Loucy (cell line): ENCODE data around the gene C1orf141.

ENCODE experiments used
- H2AFZ ChIP-seq: fragments of 200-600 bp; sonication (generic); 2 replicates; pipeline ENCODE4 v1.6.0; 2016; ENCODE audit warnings: antibody characterized with exemption, mild to moderate bottlenecking, low read length, moderate library complexity
- H3F3A ChIP-seq: fragments of 200-600 bp; 2 replicates; pipeline ENCODE4 v1.6.0; 2016; ENCODE audit warnings: antibody characterized with exemption, low read depth, mild to moderate bottlenecking
- H3K27me3 ChIP-seq: fragments of 200-600 bp; sonication (generic); 2 replicates; pipeline ENCODE4 v1.6.1; 2014; ENCODE audit warnings: low read length, mild to moderate bottlenecking; ENCODE audit not compliant: insufficient read depth, poor library complexity, severe bottlenecking
- H3K36me3 ChIP-seq: fragments of 200-600 bp; sonication (generic); 2 replicates; pipeline ENCODE4 v1.6.1; 2016; ENCODE audit warnings: low read length; ENCODE audit not compliant: insufficient read depth
- H3K4me1 ChIP-seq: fragments of 200-600 bp; sonication (generic); 2 replicates; pipeline ENCODE4 v1.5.1; 2014; ENCODE audit warnings: low read length, mild to moderate bottlenecking; ENCODE audit not compliant: insufficient read depth, poor library complexity, severe bottlenecking
- H3K4me2 ChIP-seq: fragments of 200-600 bp; sonication (generic); 2 replicates; pipeline ENCODE4 v1.6.0; 2014; ENCODE audit warnings: antibody characterized with exemption, low read length, low read depth, mild to moderate bottlenecking; ENCODE audit not compliant: poor library complexity, severe bottlenecking
- H3K4me3 ChIP-seq: fragments of 200-600 bp; sonication (generic); 2 replicates; pipeline ENCODE4 v1.5.1; 2014; ENCODE audit warnings: low read length, mild to moderate bottlenecking, mixed read lengths; ENCODE audit not compliant: poor library complexity, severe bottlenecking
- H3K79me2 ChIP-seq: fragments of 200-600 bp; sonication (generic); 2 replicates; pipeline ENCODE4 v1.6.1; 2014; ENCODE audit warnings: low read length; ENCODE audit not compliant: insufficient read depth
- H3K9ac ChIP-seq: fragments of 200-600 bp; sonication (generic); 2 replicates; pipeline ENCODE4 v1.6.0; 2014; ENCODE audit warnings: mild to moderate bottlenecking, low read depth, low read length, moderate library complexity; ENCODE audit not compliant: poor library complexity, severe bottlenecking
- H3K9me2 ChIP-seq: fragments of 200-600 bp; sonication (generic); replicated peaks from 2 replicates; pipeline ENCODE4 v1.6.1; 2016; ENCODE audit warnings: low read depth, low read length, mixed read lengths
- H3K9me3 ChIP-seq: fragments of 200-600 bp; sonication (generic); 2 replicates; pipeline ENCODE4 v1.6.1; 2014; ENCODE audit warnings: mild to moderate bottlenecking, antibody characterized with exemption, low read length, low read depth; ENCODE audit not compliant: insufficient read depth
- H4K20me1 ChIP-seq: fragments of 200-600 bp; sonication (generic); 2 replicates; pipeline ENCODE4 v1.6.0; 2014; ENCODE audit warnings: antibody characterized with exemption, low read length, mild to moderate bottlenecking; ENCODE audit not compliant: insufficient read depth, poor library complexity, severe bottlenecking
- CTCF ChIP-seq: fragments of 200-600 bp; sonication (generic); conservative IDR thresholded peaks from 2 replicates; pipeline ENCODE4 v1.5.1; 2014; ENCODE audit warnings: mild to moderate bottlenecking, antibody characterized with exemption, low read length
- EZH2phosphoT487 ChIP-seq: fragments of 200-600 bp; IDR thresholded peaks from 2 replicates; pipeline ENCODE4 v1.6.1; 2018; ENCODE audit warnings: antibody characterized with exemption, mild to moderate bottlenecking, moderate library complexity, borderline replicate concordance

The C1orf141 gene

GRCh38 chr1:67089685-67090208 lies 45.0 kb downstream of the C1orf141 start:
- Histone ChIP-seq H4K20me1 (no peaks in the 10 kb centered on the region), H3K4me2 (no peak overlapping the region), H3K4me1 (no peaks in the 10 kb centered on the region), H3K9me2 (no peaks in the 10 kb centered on the region), H3K9ac (no peak overlapping the region), H3K79me2 (no peaks in the 10 kb centered on the region), H3F3A (no peaks in the 10 kb centered on the region), H3K27me3 (no peaks in the 10 kb centered on the region), H2AFZ (no peak overlapping the region), H3K4me3 (no peak overlapping the region), H3K36me3 (no peaks in the 10 kb centered on the region), H3K9me3 (no peaks in the 10 kb centered on the region)
- TF ChIP-seq CTCF = no peak
- no peak for TF ChIP-seq EZH2phosphoT487

- H3K79me2 ChIP-seq = no peaks in the 10 kb centered on the region
- no peak overlapping the region for H2AFZ ChIP-seq
- H3F3A ChIP-seq = no peaks in the 10 kb centered on the region
- H3K9me2 ChIP-seq = no peaks in the 10 kb centered on the region
- no peaks in the 10 kb centered on the region for H3K36me3 ChIP-seq
- TF ChIP-seq CTCF (no peak), EZH2phosphoT487 (no peak)
- no peak overlapping the region for H3K4me3 ChIP-seq
- no peaks in the 10 kb centered on the region for H3K9me3 ChIP-seq
- H3K4me1 ChIP-seq = no peaks in the 10 kb centered on the region
- no peak overlapping the region for H3K4me2 ChIP-seq
- H4K20me1 ChIP-seq = no peaks in the 10 kb centered on the region
- H3K9ac ChIP-seq = no peak overlapping the region
- H3K27me3 ChIP-seq = no peaks in the 10 kb centered on the region
These were observed 46.3 kb downstream of the C1orf141 start for GRCh38 chr1:67088440-67088839.

- H3K4me2 ChIP-seq = no peak overlapping the region
- H2AFZ ChIP-seq = no peak overlapping the region
- no peaks in the 10 kb centered on the region for H3K27me3 ChIP-seq
- no peaks in the 10 kb centered on the region for H3K36me3 ChIP-seq
- H3K9ac ChIP-seq = no peak overlapping the region
- no peak overlapping the region for H3K4me3 ChIP-seq
- no peaks in the 10 kb centered on the region for H3K79me2 ChIP-seq
- H3K4me1 ChIP-seq = no peaks in the 10 kb centered on the region
- no peaks in the 10 kb centered on the region for H3K9me3 ChIP-seq
- H3F3A ChIP-seq = no peaks in the 10 kb centered on the region
- H4K20me1 ChIP-seq = no peaks in the 10 kb centered on the region
- TF ChIP-seq CTCF (no peak), EZH2phosphoT487 (no peak)
- H3K9me2 ChIP-seq = no peaks in the 10 kb centered on the region
These were observed 49.4 kb downstream of the C1orf141 start for GRCh38 chr1:67085326-67085725.
